ENCODE results near the gene ZNF653. TPM values are rescaled to one million over a fixed set of nuclear protein-coding genes. Genes with fewer than 3 reads are reported as not detected.

Gene ZNF653
- total and polyA plus RNA-seq, 9 of the 15 experiments (the other 6 are each of a cell fraction or from before 2014, with no cell fraction given) = 1.6 to 8.0 (median 4.2) TPM; not detected in 2

DNA sequence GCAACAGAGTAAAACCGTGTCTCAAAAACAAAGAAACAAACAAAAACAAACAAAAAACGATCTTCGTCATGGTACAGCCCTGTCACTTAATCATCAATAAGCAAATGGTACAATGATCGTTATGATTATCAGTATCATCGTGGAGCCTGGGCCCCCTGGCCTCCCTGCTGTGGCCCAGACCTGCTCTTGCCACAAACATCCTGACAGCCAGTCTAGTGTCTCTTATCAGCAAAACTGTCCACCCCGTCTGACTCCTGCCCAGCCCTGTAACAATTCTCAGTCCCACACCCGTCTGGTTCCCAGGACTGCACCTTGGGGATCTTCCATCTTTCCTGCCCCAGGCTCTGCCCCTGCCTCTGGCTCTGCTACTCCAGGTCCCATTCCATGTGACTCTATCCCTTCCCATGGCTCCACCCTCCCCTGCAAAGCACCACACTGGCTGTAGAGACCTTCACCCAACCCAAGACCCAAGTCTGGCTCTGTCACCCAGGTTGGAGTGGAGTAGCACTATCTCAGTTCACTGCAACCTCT, 5.7 kb downstream of the ZNF653 start (continued):
- peak; percentile 55; the same call in 1 of the 2 replicates for TF ChIP-seq RNF2 (IDR thresholded peaks at IDR 0.05)
- peak; percentile 88 for TF ChIP-seq SMAD4 (CRISPR knock-in tag; conservative IDR thresholded peaks at IDR 0.05)
- no peak for TF ChIP-seq KLF16 (IDR thresholded peaks at IDR 0.05)
- TF ChIP-seq ARID1B (IDR thresholded peaks at IDR 0.05) = peak; percentile 37; the same call in 1 of the 2 replicates
- peak; percentile 51 for TF ChIP-seq TCF3 (CRISPR knock-in tag; IDR thresholded peaks at IDR 0.05)
- no peak for TF ChIP-seq BCL6 (CRISPR knock-in tag; IDR thresholded peaks at IDR 0.05)
- peak in 1 of 2 experiments; percentile 58; a peak in 1 of 4 replicates for TF ChIP-seq RCOR1 (IDR thresholded peaks at IDR 0.05; ENCODE audit: borderline replicate concordance in 1 of 2, low read depth in 2 of 2, low read length in 2 of 2)
- TF ChIP-seq PKNOX1 (IDR thresholded peaks at IDR 0.05) = peak; percentile 44; the same call in 1 of the 2 replicates
- no peak for TF ChIP-seq RUNX1 (IDR thresholded peaks at IDR 0.05; ENCODE audit: low read depth)
- peak; percentile 67 for TF ChIP-seq CBFA2T3 (IDR thresholded peaks at IDR 0.05)
- no peak for TF ChIP-seq HDAC2 (IDR thresholded peaks at IDR 0.05)
- TF ChIP-seq SMARCE1 (IDR thresholded peaks at IDR 0.05) = 0 out of 2 replicates have a peak, but pooled peaks have one; percentile 21
- TF ChIP-seq CTBP1 (IDR thresholded peaks at IDR 0.05; ENCODE audit: borderline replicate concordance) = peak; percentile 44; the same call in 1 of the 2 replicates
- TF ChIP-seq, protein P1, sequence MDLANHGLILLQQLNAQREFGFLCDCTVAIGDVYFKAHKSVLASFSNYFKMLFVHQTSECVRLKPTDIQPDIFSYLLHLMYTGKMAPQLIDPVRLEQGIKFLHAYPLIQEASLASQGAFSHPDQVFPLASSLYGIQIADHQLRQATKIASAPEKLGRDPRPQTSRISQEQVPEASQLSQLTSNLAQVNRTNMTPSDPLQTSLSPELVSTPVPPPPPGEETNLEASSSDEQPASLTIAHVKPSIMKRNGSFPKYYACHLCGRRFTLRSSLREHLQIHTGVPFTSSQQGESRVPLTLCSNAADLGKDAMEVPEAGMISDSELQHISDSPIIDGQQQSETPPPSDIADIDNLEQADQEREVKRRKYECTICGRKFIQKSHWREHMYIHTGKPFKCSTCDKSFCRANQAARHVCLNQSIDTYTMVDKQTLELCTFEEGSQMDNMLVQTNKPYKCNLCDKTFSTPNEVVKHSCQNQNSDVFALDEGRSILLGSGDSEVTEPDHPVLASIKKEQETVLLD (IDR thresholded peaks at IDR 0.05) = 0 out of 2 replicates have a peak, but pooled peaks have one; percentile 36
- peak; percentile 26 for TF ChIP-seq MEIS2 (IDR thresholded peaks at IDR 0.05; ENCODE audit: partially characterized antibody)

Data from K562 (cell line).